ENCODE results near the gene TSNAXIP1. TPM values are rescaled to one million over a fixed set of nuclear protein-coding genes. Genes with fewer than 3 reads are reported as not detected.
A peak's percentile ranks its signal among the peaks of the same experiment; 100 is the strongest.

Gene TSNAXIP1, protein sequence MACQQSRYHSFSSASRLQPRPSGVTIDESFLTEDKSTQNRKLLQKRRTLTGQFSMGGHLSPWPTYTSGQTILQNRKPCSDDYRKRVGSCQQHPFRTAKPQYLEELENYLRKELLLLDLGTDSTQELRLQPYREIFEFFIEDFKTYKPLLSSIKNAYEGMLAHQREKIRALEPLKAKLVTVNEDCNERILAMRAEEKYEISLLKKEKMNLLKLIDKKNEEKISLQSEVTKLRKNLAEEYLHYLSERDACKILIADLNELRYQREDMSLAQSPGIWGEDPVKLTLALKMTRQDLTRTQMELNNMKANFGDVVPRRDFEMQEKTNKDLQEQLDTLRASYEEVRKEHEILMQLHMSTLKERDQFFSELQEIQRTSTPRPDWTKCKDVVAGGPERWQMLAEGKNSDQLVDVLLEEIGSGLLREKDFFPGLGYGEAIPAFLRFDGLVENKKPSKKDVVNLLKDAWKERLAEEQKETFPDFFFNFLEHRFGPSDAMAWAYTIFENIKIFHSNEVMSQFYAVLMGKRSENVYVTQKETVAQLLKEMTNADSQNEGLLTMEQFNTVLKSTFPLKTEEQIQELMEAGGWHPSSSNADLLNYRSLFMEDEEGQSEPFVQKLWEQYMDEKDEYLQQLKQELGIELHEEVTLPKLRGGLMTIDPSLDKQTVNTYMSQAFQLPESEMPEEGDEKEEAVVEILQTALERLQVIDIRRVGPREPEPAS
- total RNA-seq: 1 to 10 TPM; 2.1 to 8.0 TPM

- peak; percentile 98 for DNase-seq (ENCODE audit: low spot score)
- Histone ChIP-seq H3K27me3 (replicated peaks; ENCODE audit: insufficient read depth) (no peaks in the 10 kb centered on the region), H3K27ac (peak within 1 kb of the TSS; percentile 81 to 86), H3K4me1 (replicated peaks) (peaks cover 14% of the 10 kb centered on the region), H3K36me3 (no peaks in the 10 kb centered on the region), H3K4me3 (peak within 1 kb of the TSS; percentile 94 to 98), H3K9me3 (no peaks in the 10 kb centered on the region)
- peak in 1 of 4 experiments; percentile 19 for TF ChIP-seq CTCF (IDR thresholded peaks at IDR 0.05)
- TF ChIP-seq POLR2AphosphoS5 (IDR thresholded peaks at IDR 0.05): peak; percentile 94
- peak; percentile 89 for TF ChIP-seq POLR2A (IDR thresholded peaks at IDR 0.05)
- 1% methylated on average over 35 of the region's 54 CpGs for WGBS
- intact Hi-C loops (cut with DNase I): loop anchor here (10.0 kb wide), 1 partner anchor 132 kb away; no protein-coding TSS in a partner anchor
These were observed at the start of gene TSNAXIP1, which contains the start of gene RANBP10 for GRCh38 chr16:67806428-67807147. Gene TSNAXIP1, plus strand, starts transcription at chr16:67806889. Its CDS starts 261 bp downstream, at chr16:67807150. Gene RANBP10, minus strand, starts transcription at chr16:67806560. Its CDS starts 24 bp downstream, at chr16:67806536.

DNA sequence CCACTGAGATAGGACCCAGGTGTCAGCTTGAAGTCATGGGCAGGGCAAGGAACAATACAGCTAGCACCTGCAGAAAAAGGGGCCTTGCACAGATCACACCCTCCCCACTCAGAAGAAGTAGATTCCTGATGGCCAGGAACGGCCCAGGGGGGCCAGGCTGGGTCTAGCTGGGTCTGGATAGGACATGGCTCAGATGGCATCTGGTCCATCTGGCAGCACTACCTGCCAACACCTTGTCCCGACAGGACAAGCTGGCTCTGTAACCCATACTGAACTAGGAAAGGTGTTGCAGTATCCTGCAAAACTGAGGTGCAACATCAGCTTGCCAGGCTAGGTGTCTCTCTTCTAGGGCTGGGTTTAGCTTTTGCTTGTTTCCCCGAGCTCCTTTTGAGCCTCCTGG is 48.7 kb upstream of the TSNAXIP1 start:
- H3K9me3 ChIP-seq: no peaks in the 10 kb centered on the region
- no peaks in the 10 kb centered on the region for H3K4me1 ChIP-seq (replicated peaks)
- WGBS: 63% methylated on average over 3 of the region's 3 CpGs
- TF ChIP-seq POLR2A (IDR thresholded peaks at IDR 0.05) (no peak), CTCF (IDR thresholded peaks at IDR 0.05) (no peak), POLR2AphosphoS5 (IDR thresholded peaks at IDR 0.05) (no peak)
- H3K36me3 ChIP-seq: no peaks in the 10 kb centered on the region
- DNase-seq (ENCODE audit: low spot score): no peak
- H3K27me3 ChIP-seq (replicated peaks; ENCODE audit: insufficient read depth): no peaks in the 10 kb centered on the region
- no peak overlapping the region for H3K4me3 ChIP-seq
- intact Hi-C loops (cut with DNase I): no loop called here
- no peak overlapping the region for H3K27ac ChIP-seq

GRCh38 chr16:67758966-67759365 is 47.7 kb upstream of the TSNAXIP1 start:
- no peaks in the 10 kb centered on the region for H3K27me3 ChIP-seq (replicated peaks; ENCODE audit: insufficient read depth)
- no peak for TF ChIP-seq POLR2A (IDR thresholded peaks at IDR 0.05)
- TF ChIP-seq POLR2AphosphoS5 (IDR thresholded peaks at IDR 0.05): no peak
- TF ChIP-seq CTCF (IDR thresholded peaks at IDR 0.05): no peak
- no peaks in the 10 kb centered on the region for H3K36me3 ChIP-seq
- no peaks in the 10 kb centered on the region for H3K9me3 ChIP-seq
- no peak for DNase-seq (ENCODE audit: low spot score)
- H3K27ac ChIP-seq: no peak overlapping the region
- no peak overlapping the region for H3K4me3 ChIP-seq
- 83% methylated on average over 7 of the region's 7 CpGs for WGBS
- intact Hi-C loops (cut with DNase I): no loop called here
- H3K4me1 ChIP-seq (replicated peaks): no peaks in the 10 kb centered on the region

GRCh38 chr16:67760206-67760955 is 46.3 kb upstream of the TSNAXIP1 start:
- no peaks in the 10 kb centered on the region for H3K4me1 ChIP-seq (replicated peaks)
- intact Hi-C loops (cut with DNase I): no loop called here
- no peak overlapping the region for H3K4me3 ChIP-seq
- H3K27ac ChIP-seq: no peak overlapping the region
- no peak for DNase-seq (ENCODE audit: low spot score)
- 69% methylated on average over 8 of the region's 8 CpGs for WGBS
- no peaks in the 10 kb centered on the region for H3K36me3 ChIP-seq
- H3K27me3 ChIP-seq (replicated peaks; ENCODE audit: insufficient read depth): no peaks in the 10 kb centered on the region
- no peaks in the 10 kb centered on the region for H3K9me3 ChIP-seq
- TF ChIP-seq POLR2AphosphoS5 (IDR thresholded peaks at IDR 0.05): no peak
- no peak for TF ChIP-seq POLR2A (IDR thresholded peaks at IDR 0.05)
- TF ChIP-seq CTCF (IDR thresholded peaks at IDR 0.05): no peak
